GM12892 (cell line): ENCODE measurements around the gene MTARC1.

Experiments used
- POLR2A ChIP-seq: IDR thresholded peaks from 2 replicates; pipeline ENCODE4 v1.6.1; 2011; ENCODE audit warnings: low read depth, low read length, control low read depth
- POLR2AphosphoS5 ChIP-seq: IDR thresholded peaks from 2 replicates; pipeline ENCODE4 v1.6.1; 2011; ENCODE audit warnings: low read depth, low read length, control low read depth
- TAF1 ChIP-seq: IDR thresholded peaks from 2 replicates; pipeline ENCODE4 v1.6.1; 2011; ENCODE audit warnings: low read depth, mild to moderate bottlenecking, control low read depth, low read length, borderline replicate concordance

GRCh38 chr1:220800262-220800661, 13.5 kb downstream of the MTARC1 start:
- no peak for TF ChIP-seq POLR2A
- TF ChIP-seq POLR2AphosphoS5: no peak
- no peak for TF ChIP-seq TAF1
